Fibroblast of lung (primary cell): Measurements from ENCODE around the gene SSBP3. TPM values are rescaled to one million over a fixed set of nuclear protein-coding genes. Genes with fewer than 3 reads are reported as not detected.

ENCODE experiments used
- DNase-seq, 2 donors: peaks; one replicate each; pipeline versions ENCODE4 v3.0.0 to v3.0.0-alpha.2; 2010; ENCODE audit warnings: low read depth in 2 of 2
- H2AFZ ChIP-seq: 2 replicates; pipeline ENCODE4 v1.5.1; 2012; ENCODE audit warnings: low read length, control low read depth, inconsistent platforms
- H3K27ac ChIP-seq: 2 replicates; pipeline ENCODE4 v1.5.1; 2011; ENCODE audit warnings: low read length, control low read depth; ENCODE audit not compliant: insufficient read depth
- H3K27me3 ChIP-seq: 2 replicates; pipeline ENCODE4 v1.5.1; 2011; ENCODE audit warnings: mild to moderate bottlenecking, low read length; ENCODE audit not compliant: control insufficient read depth, insufficient read depth
- H3K36me3 ChIP-seq: 2 replicates; pipeline ENCODE4 v1.5.1; 2011; ENCODE audit warnings: low read length; ENCODE audit not compliant: control insufficient read depth, insufficient read depth
- H3K4me1 ChIP-seq: 2 replicates; pipeline ENCODE4 v1.5.1; 2011; ENCODE audit warnings: low read length; ENCODE audit not compliant: control insufficient read depth, insufficient read depth; ENCODE audit errors: extremely low read depth
- H3K4me2 ChIP-seq: 2 replicates; pipeline ENCODE4 v1.5.1; 2011; ENCODE audit warnings: low read length, control low read depth; ENCODE audit not compliant: insufficient read depth; ENCODE audit errors: extremely low read depth
- H3K4me3 ChIP-seq, 4 experiments: fragments of 200-600 bp in 1 of 4; sonication (generic) in 1 of 4; replicated peaks in 1 of 4; 2 replicates each; pipeline ENCODE4 v1.5.1; 2011 to 2016; ENCODE audit warnings: low read length in 4 of 4, low read depth in 3 of 4, mild to moderate bottlenecking in 3 of 4, control low read depth in 2 of 4, inconsistent platforms in 1 of 4, mixed read lengths in 1 of 4; ENCODE audit not compliant: insufficient read depth in 1 of 4; ENCODE audit errors: control extremely low read depth in 1 of 4
- H3K79me2 ChIP-seq: 2 replicates; pipeline ENCODE4 v1.5.1; 2012; ENCODE audit warnings: mild to moderate bottlenecking, low read length, inconsistent platforms; ENCODE audit not compliant: control insufficient read depth, insufficient read depth
- H3K9ac ChIP-seq: 2 replicates; pipeline ENCODE4 v1.5.1; 2011; ENCODE audit warnings: mild to moderate bottlenecking, low read length, control low read depth; ENCODE audit not compliant: insufficient read depth
- H3K9me3 ChIP-seq: 2 replicates; pipeline ENCODE4 v1.5.1; 2012; ENCODE audit warnings: low read depth, low read length; ENCODE audit not compliant: control insufficient read depth, insufficient read depth
- H4K20me1 ChIP-seq: 2 replicates; pipeline ENCODE4 v1.5.1; 2011; ENCODE audit warnings: low read length; ENCODE audit not compliant: control insufficient read depth, insufficient read depth; ENCODE audit errors: extremely low read depth
- EZH2 ChIP-seq: IDR thresholded peaks from 2 replicates; pipeline ENCODE4 v1.5.1; 2012; ENCODE audit warnings: low read length, control low read depth, mild to moderate bottlenecking; ENCODE audit errors: missing control alignments
- polyA plus RNA-seq, 2 donors: library from polyadenylated mRNA; depleted of rRNA in 1 of 2; stranded (reverse) in 1 of 2; unstranded in 1 of 2; fragments of >200 nt; gene quantifications; 2 replicates each; pipeline ENCODE4 v1.2.1, GENCODE V29; 2011 to 2012; ENCODE audit warnings: missing spikeins in 1 of 2
- total RNA-seq: library from RNA; depleted of rRNA; stranded (reverse); fragments of >200 nt; gene quantifications from 2 replicates; pipeline ENCODE4 v1.2.1, GENCODE V29; 2014
- TF ChIP-seq, protein P1 (sequence below), 2 donors: IDR thresholded peaks in 1 of 2; conservative IDR thresholded peaks in 1 of 2; 1 replicate in 1 of 2; 2 replicates in 1 of 2; pipeline ENCODE4 v1.5.1; 2011 to 2012; ENCODE audit warnings: low read length in 2 of 2, control low read depth in 1 of 2, inconsistent platforms in 1 of 2, low read depth in 1 of 2, mild to moderate bottlenecking in 1 of 2

Gene SSBP3
- total and polyA plus RNA-seq, 2 donors (not counting 1 experiment from before 2014, with no cell fraction given), result 9.4 to 26.4 TPM

DNA sequence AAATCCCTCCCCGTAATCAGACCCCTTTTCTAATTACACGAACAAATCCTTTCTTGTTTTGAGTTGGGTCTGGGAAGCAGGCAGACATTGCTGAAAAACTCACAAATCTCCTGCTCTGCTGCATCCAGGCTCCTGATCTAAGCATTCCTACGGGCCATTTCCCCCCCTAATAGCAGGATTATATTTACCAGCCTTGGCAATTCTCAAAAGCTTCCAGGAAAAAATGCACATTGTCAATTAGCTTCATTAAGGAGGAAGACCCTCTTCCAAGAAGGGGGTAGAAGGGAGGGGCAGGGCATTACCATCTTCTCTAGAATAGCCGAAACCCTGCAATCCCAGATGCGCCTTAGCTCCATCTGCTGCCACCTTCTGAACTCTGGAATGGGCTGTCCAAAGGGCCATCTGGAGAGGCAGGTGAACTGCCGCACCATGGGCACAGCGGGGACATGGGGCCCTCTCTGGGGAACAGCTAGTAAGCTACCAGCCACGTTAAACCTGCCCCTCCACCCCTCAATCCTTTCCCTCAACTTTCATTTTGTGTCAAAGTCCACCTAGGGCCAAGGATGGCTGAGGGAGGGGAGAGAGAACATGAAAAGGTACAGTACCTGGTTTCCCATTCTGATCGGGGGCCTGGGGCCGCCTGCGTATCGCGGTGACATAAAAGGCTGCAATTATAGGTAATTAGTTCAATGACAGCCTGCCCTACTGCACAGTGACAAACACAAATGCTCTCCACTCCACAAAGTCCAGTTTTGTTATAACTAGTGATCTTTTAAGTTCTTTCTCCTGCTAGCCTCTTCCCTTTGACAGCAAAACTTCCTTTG, 149.5 kb downstream of the SSBP3 start:
- Histone ChIP-seq H3K79me2 (no peaks in the 10 kb centered on the region), H3K9ac (no peak overlapping the region), H4K20me1 (no peaks in the 10 kb centered on the region), H3K4me2 (no peak overlapping the region), H3K4me3 (no peak overlapping the region), H3K27me3 (no peaks in the 10 kb centered on the region), H3K4me1 (peaks cover 16% of the 10 kb centered on the region), H3K36me3 (no peaks in the 10 kb centered on the region), H3K9me3 (no peaks in the 10 kb centered on the region), H3K27ac (no peak overlapping the region), H2AFZ (no peak overlapping the region)
- no peak for DNase-seq
- TF ChIP-seq, protein P1, sequence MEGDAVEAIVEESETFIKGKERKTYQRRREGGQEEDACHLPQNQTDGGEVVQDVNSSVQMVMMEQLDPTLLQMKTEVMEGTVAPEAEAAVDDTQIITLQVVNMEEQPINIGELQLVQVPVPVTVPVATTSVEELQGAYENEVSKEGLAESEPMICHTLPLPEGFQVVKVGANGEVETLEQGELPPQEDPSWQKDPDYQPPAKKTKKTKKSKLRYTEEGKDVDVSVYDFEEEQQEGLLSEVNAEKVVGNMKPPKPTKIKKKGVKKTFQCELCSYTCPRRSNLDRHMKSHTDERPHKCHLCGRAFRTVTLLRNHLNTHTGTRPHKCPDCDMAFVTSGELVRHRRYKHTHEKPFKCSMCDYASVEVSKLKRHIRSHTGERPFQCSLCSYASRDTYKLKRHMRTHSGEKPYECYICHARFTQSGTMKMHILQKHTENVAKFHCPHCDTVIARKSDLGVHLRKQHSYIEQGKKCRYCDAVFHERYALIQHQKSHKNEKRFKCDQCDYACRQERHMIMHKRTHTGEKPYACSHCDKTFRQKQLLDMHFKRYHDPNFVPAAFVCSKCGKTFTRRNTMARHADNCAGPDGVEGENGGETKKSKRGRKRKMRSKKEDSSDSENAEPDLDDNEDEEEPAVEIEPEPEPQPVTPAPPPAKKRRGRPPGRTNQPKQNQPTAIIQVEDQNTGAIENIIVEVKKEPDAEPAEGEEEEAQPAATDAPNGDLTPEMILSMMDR (conservative IDR thresholded peaks at IDR 0.05 in 1 of 2, IDR thresholded peaks at IDR 0.05 in 1 of 2; ENCODE audit: low read depth in 1 of 2, low read length in 2 of 2), result no peak

DNA sequence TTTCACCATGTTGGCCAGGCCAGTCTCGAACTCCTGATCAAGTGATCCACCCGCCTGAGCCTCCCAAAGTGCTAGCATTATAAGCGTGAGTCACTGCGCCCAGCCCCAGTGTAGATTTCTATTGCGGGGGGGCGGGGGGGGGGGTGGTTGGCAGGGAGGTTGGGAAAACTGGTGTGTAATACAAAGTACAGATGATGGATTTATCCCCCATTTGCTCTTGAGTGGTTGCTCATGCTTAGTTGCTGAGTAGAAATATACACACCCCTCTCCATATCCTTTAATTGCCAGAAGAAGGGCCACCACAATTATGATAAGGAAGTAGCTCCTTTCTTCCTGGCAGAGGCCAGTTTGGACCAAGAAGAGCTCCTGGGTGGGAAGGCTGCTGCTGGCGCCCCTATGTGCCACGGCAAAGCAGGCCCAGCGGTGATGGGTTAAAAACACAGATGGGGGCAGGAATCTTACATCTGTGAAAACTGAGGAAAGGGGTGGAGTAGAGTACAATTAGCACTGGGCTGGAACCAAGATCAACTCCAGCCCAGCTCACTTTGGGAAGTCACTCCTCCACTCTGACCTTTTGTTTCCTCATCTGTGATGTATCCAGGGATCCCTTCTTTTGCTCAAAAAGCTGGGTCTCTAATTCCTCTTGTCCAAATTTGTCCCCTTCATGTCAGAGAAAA, 151.0 kb downstream of the SSBP3 start:
- Histone ChIP-seq H3K4me2 (no peak overlapping the region), H3K9ac (no peak overlapping the region), H2AFZ (no peak overlapping the region), H3K36me3 (no peaks in the 10 kb centered on the region), H3K9me3 (no peaks in the 10 kb centered on the region), H3K27me3 (no peaks in the 10 kb centered on the region), H3K4me3 (no peak overlapping the region), H4K20me1 (no peaks in the 10 kb centered on the region), H3K79me2 (no peaks in the 10 kb centered on the region), H3K27ac (no peak overlapping the region), H3K4me1 (peaks cover 23% of the 10 kb centered on the region)
- no peak for TF ChIP-seq EZH2
- TF ChIP-seq, protein P1 (conservative IDR thresholded peaks at IDR 0.05 in 1 of 2, IDR thresholded peaks at IDR 0.05 in 1 of 2; ENCODE audit: low read depth in 1 of 2, low read length in 2 of 2), result no peak
- DNase-seq, result peak; percentile 71 to 89

DNA sequence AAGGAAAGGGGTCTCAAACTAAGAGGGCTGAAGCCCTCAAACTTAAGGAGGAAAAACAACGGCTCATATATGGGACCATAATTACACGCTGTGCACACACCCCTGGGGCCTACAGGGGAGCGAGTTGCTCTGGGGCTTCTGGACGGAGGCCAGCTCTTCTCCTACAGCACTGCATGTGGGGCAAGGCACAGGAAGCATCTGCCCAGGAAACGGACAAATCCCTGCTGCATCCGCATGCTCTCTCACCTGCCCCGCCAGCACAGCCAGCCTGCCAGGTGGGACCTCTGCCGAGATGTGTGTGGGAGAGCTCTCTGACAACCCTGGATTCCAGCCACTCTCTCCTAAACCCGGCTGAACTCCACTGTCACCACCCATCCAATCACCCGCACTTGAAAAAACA, 152.1 kb downstream of the SSBP3 start:
- Histone ChIP-seq H3K36me3 (no peaks in the 10 kb centered on the region), H3K9ac (no peak overlapping the region), H2AFZ (no peak overlapping the region), H3K79me2 (no peaks in the 10 kb centered on the region), H3K4me3 (no peak overlapping the region), H3K4me1 (peaks cover 29% of the 10 kb centered on the region), H4K20me1 (no peaks in the 10 kb centered on the region), H3K4me2 (no peak overlapping the region), H3K9me3 (no peaks in the 10 kb centered on the region), H3K27me3 (no peaks in the 10 kb centered on the region), H3K27ac (peak overlapping the region; percentile 38)
- no peak for TF ChIP-seq EZH2
- TF ChIP-seq, protein P1 (conservative IDR thresholded peaks at IDR 0.05 in 1 of 2, IDR thresholded peaks at IDR 0.05 in 1 of 2; ENCODE audit: low read depth in 1 of 2, low read length in 2 of 2), result no peak
- peak in 1 of 2 donors; percentile 73 for DNase-seq
